Ureter (tissue), 1 donor: ENCODE measurements around the gene DNAJB11. TPM values are rescaled to one million over a fixed set of nuclear protein-coding genes. Genes with fewer than 3 reads are reported as not detected.
"Not testable (repeated sequence)": the region's sequence is repeated elsewhere in the genome, so short reads cannot be mapped to it uniquely, and the experiment has no call there.

Source experiments
- DNase-seq: peaks from one replicate; pipeline ENCODE4 v3.0.0-alpha.2; 2020; ENCODE audit warnings: low spot score
- total RNA-seq: library from RNA; stranded (reverse); gene quantifications from one replicate; pipeline ENCODE4 v1.2.4, GENCODE V29; 2023
- donor health status: DM: yes; HTN: yes; CAD: no.

DNAJB11 gene
- 30.0 TPM for total RNA-seq

DNA sequence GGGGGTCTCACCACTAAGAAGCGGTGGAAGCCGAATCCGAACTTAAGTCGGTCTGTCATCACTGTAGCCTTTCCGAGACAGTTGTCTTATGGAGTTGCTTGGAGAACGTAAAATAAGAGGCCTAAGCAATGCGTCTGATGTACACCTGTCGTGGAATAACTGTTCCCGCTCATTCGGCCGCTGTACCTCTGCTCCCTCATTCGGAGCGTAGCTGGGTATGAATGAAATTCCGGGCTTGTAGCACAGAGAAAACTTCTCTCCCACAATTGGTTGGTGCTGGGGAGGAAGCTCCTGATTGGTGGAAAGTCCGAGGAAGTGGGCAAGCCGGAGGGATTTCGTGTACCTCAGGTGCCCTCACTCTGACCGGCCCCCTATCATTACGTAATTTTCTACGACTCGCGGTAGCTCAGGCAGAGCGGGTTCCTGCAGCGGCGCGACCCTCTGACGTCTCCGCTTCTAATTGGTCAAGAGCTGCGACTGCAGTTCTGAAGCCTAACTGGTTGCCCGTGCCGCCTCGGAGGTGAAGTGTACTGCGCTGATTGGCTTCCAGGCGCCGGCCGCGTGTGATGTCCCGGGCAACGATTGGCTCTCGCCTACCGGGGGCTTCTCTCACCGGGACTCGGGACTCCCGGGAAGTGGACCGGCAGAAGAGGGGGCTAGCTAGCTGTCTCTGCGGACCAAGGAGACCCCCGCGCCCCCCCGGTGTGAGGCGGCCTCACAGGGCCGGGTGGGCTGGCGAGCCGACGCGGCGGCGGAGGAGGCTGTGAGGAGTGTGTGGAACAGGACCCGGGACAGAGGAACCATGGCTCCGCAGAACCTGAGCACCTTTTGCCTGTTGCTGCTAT, at the start of gene DNAJB11:
TSS of gene DNAJB11 (plus strand) at position 625 of the 845 bp plus-strand sequence. CDS start at position 803, 178 bp downstream.
- DNase-seq, result peak; percentile 99

DNA sequence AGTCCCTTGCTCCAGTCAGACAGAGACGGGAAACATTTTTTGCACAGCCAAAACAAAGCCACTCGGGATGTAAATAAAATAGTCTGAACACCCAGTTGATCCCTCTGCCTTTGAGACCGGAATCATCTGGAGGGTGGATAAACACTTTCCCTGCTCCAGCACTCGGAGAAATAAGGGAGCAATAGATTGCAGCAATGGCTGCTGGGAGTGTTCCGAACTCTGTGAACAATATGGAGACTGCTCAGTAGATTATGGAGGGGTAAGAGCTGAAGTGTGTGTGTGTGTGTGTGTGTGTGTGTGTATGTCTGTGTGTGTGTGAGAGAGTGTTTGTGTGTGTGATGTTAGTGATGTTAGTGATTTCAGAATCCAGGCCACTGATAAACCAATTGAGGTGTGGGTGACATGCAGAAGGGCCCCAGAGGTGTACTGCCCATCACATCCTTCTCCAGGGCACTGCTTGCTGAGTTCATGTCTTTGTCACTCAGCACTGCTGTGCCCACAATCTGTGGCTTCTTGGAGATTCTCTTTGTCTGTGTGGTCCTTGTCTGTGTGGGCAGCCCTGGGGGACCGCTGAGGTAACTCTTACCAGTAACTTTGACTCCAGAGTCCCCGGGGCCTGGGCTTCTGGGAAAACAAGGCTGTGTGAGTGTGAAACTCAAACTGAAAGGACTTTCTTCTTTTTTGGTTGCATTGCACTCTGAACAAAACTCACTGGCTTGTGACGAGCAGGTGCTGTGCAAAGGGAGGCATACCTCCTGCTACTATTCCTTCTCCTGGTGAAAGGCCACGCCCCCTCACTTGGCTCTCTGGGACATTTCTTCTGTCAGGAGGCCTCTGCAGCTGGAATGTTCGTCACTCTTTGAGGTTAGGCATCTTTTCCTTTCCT, 49.3 kb upstream of the DNAJB11 start:
- no peak for DNase-seq

DNA sequence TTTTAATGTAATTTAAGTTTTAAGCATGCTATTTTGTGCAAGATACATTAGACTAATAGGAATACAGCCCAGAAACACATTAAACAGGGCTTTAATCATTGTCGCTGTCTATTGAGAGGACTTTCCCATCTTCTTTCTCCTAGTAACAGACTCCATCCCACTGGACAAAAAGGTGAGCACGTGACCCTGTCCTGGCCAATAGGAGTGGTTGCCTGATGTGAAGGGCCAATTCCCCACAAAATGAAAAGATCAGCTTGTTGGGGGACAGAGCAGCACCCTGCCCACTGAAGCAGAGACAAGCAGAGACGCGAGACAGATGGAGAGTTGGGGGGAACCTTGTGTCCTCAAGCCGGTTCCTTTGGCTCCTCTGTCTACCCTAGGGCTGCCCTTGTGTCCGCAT, 47.5 kb upstream of the DNAJB11 start:
- no peak for DNase-seq

DNA sequence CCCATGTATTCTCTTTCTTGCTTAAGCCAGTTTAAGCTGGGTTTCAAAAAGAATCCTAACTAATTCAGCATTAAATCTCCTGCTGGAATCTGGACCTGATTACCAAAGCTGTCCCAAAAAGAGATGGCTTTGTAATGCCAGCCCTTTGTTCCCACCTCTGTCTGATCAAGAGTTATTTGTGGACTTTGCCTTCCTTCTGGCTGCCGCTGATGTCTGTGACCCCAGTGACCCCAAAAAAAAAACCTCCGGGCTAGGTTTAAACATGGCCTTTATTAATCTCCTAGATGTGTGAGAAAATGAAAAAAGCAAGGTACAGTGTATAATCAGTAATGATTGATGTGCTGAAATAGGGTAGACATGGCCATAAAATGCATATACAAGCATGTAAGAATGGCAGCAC, 47.1 kb upstream of the DNAJB11 start:
- DNase-seq, result no peak

DNA sequence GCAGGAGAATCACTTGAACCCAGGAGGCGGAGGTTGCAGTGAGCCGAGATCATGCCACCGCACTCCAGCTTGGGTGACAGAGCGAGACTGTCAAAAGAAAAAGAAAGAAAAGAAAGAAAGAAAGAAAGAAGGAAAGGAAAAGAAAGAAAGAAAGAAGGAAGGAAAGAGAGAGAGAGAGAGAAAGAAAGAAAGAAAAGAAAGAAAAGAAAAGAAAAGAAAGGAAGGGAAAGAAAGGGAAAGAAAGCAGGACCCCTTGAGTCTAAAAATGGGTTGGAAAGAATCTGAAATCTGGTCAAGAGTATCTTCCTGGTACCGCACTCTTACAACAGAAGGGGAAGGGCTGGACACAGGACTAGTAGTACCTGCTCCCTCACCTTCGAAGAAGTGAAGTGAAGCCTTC, 45.9 kb upstream of the DNAJB11 start:
- DNase-seq, result no peak

DNA sequence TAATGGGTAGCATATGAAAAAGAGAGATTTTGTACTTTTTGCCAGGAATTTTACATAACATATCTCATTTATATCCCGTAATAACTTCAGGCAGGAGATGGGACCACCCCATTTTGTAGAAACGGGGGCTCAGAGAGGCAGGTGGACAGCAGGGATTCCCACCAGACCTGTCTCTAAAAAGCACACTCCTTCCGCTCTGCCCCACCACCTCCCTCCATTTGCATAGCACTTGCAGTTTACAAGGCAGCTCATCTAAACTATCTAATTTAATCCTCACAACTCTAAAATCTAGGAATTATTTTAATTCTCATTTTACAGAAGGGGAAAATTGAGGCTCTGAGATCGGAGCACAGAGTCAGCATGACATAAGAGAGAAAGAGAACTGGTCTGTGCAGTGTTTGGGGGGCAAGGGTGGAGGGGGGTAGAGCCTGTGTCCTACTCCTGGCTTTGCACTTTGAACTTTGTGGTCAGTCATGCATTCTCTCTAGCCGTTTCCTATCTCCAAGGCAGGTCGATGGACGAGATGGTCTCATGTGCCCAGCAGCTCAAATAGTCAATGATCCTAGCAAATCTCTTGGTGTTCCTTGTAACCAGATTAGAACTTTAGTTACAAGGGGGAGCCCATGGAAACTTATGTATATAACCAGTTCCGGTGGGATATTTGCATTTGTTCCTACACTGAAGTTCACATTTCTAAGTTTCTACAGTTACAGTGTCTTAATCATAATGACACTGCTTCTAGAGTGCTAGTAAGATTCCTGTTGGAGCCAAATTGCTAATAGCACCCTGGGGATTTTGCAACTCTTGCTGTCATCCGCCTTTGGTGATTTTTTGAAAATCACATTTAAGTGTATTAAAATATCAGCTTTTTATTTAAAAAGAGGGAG, 44.9 kb upstream of the DNAJB11 start:
- no peak for DNase-seq

DNA sequence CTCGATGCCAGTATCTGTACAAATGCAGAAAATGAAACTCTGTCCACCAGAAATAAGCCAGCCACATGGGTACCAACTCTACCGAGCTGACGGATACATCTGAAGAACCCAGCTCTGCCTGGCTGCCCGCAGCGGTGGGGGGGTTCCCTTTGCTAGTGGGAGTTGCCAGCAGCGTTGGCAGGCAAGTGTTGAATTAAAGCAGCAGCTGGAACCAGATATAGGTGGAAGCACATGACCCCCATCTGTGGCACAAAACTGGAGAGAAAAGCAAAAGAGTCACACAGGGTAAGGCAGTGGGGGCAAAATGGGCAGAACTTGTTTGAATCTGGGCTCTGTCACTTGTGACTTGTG, 44.3 kb upstream of the DNAJB11 start:
- no peak for DNase-seq

DNA sequence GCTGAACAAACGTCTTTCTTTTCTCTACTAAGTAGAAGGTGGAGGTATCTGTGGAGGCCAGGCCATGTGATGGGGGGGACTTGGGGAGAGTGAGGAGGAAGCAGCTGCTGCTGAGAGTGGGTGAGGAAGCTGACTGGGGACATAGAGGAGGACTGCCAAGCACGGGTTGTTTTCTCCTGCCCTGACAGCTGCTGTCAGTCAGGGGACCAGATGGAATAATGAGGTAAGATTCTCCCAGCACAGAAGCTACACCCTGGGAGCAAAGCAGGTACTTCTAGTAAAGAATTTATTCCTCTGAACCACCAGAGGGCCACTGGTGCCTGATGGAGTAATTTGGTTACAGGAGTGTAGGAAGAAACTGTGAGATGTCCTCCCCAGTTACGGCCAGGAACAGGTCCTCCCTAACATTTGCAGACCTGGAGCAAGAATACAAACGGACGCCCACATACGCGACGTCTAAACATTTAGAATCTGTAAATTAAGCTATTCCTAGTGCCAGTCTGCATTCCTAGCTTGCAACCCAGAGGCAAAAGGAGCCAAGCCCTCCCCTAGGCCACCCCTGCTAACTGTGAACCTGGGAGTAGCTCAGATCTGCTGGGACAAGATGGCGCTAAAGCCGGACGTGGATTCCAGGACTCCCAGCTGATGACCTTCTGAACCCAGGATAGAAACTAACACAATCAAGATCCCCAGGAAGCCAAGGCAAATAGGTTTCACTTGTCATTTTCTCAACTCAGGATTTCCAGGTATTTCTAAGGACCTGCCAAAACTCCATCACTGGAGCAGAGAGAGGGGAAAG, 41.1 kb upstream of the DNAJB11 start:
- no peak for DNase-seq

DNA sequence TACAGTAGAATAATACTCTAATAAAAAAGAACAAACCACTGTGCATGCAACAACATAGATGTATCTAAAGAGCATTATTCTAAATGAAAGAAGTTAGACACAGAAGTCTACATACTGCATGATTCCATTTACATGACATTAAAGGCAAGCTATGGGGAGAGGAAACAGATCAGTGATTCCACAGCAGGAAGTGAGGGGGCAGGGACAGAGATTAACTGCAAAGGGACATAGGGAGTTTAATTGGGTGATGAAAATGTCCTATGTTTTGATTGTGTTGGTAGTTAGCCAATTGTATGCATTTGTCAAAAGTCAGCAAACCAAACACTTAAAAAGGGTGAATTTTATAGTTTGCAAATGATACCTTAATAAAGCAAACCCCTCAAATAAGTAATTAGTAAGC, 40.1 kb upstream of the DNAJB11 start:
- no peak for DNase-seq

DNA sequence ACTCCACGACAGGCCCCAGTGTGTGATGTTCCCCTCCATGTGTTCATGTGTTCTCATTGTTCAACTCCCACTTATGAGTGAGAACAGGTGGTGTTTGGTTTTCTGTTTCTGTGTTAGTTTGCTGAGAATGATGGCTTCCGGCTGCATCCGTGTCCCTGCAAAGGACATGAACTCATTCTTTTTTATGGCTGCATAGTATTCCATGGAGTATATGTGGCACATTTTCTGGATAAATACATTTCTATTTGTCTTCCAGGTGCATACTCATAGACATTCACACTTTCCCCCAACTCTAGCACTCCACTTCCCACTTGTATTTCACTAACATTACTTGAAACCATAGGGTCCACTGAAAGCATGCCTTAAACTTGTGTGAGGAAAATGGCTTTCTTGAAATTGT, 38.8 kb upstream of the DNAJB11 start:
- DNase-seq, result not testable (repeated sequence)

DNA sequence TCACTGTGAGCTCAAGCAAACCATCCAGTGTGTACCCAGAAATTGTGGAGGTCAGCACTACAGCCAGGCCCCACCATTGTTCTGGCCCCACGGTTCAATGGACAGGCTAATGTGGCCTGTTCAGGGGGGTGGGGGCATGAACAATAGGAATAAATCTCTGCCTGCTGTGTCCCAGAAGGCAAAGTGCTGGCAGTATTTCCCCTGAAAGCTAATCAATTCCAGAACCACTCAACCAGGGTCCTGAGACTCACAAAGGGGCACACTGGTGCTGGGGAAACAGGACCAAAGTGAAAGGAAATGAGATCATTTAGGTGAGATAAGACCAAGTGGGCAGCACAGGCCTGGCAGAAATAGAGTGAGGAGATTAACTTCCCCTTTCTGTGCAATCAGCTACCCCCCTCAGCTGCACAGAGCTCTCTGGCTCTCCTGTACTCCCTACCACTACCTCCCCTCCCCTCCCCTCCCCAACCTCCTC, 37.9 kb upstream of the DNAJB11 start:
- no peak for DNase-seq

DNA sequence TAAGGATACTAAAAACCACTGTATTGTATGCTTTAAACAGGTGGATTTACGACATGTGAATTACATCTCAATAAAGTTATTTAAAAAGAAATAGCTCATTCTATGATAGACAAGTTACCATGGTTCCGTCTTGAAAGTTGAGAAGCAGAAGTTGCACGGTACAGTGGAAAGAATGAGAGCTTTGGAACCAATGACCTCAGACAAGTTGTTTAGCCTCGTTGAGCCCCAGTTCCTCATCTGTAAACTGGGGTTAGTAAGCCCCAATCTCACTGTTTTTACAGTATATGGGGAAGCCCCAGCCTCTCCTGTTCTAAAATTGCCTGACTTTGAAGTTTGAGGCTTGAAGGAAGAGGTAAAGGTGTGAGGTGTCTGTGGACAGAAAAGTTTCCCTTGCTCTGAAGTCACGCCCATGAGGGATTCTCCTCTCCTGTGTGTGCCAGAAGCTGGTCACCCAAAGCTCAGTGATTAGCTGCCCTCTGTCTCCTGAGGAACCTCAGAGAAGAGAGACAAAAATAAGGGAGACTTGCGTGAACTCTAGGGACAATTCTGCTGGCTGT, 36.3 kb upstream of the DNAJB11 start:
- DNase-seq, result no peak

DNA sequence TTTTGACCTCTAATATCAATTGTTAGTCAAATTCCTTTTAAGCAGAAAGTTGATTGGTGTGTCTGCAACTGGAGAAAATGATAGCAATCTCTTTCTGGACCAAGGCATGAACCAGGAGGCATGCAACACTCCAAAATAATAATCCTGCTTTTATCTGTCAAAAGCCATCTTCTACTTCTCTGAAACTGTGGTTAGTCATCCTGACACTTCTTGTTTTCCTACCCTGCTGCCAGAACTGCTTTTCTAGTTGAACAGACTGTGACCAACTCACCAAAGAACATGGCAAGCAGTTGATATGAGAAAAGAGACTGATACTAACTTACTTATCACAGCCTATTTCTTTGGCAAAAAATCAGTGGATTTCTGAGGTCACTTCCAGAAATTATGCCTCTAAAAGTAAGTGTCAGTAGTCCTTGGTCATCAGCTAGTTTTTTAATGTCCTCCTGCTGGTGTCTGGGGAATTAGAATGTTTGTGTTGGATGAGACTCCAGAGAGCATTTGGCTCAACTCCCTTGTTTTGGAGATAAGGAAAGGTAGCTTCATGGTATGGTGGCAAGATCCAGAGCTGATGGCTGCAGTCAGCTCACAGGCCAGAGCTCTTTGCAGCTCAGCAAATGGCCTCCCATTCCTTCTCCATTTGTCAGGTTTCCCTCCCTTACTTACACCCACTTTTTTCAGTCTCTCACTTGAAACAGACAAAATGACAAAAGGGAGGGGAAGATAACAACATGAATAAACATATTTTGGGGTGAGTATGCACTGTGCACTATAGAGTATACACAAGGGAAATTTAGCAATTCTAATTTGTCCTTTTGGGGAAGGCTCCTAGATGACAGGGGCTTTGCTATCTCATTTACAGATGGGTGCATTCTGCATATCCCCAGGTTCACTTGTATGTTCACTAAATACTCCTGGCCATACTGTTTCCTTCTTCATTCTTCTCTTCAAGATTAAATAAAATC, 33.4 kb upstream of the DNAJB11 start:
- DNase-seq, result no peak

DNA sequence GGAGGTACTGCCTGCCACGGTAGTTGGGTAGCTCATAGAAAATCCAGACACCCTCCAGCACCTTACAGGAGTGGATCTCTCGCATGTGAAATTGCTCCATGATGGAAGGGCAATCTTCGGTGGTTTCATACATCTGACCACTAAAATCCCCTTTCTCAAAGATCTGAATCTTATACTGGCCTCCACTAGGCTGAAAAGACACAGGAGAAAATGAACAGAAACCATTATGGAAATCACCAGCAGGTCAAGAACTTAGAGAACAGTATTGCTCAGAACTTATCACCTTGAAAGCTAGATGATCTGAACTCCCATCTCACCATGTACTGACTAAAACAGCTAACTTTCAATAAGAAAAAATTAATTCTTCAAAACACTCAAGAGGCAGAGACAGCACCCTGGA, 31.7 kb upstream of the DNAJB11 start:
- no peak for DNase-seq

DNA sequence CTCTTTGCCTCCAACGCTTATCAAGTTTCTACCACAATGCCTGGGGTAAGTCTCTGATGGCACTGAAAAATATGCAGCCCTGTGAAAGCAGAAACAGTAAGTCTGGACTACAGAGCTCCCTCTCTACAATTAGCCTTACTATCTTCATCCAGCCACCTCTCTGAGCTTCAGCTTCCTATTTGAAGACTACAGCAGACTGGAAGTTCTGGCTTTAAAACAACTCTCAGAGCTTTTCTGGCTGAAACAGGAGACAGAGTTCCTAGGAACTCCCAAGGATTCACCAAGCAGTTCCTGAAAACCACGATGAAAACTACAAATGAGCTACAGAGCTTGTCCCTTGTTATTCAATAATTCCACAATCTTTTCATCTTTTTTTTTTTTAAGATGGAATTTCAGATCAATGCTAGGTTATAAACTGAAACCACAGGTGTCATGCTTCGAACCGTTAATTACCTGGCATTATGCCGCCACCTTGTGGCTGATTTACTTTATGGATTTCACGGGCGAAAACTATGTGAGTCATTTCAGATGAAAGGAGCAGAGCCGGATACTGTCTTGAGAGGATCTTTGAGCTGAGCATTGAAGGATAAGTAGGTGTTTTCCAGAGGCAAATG, 30.2 kb upstream of the DNAJB11 start:
- DNase-seq, result peak; percentile 79

DNA sequence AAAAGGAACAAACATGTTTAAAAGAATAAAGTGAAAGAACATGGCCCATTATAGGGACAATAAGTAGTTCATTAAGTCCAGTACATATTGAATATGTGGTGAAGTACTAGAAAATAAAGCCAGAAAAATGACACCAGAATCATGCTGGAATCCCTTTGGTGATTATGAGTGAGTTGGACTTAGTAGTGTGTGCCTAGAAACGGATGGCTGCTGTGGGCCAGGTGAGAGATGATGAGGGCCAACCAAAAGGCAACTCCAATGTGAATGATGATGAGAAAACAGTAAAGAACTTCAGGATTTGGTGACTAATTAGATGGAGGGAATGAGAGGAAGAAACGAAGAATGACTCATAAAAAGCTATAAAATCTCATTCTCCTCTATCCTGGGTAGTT, 29.7 kb upstream of the DNAJB11 start:
- DNase-seq, result no peak

DNA sequence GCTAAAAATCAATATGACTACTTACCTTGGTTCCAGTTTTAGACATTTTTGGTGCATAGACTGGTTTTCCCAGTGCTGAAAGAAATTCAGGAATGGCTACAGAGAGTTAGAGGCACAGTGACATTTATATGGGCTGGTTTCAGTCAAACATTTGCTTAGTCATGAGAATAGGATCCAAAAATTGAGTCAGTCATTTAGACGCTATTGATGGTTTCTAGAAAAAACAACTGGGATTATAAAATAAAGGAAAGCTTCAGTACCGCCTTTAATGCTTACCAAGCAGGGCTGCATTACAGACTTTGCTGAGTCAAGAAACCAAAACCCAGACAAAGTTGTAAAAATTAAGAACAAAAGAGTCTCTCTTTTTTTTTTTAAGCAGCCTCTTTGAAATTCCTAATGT, 26.2 kb upstream of the DNAJB11 start, which contains the start of gene CRYGS:
TSS of gene CRYGS (minus strand) at position 100 of the 400 bp plus-strand sequence. CDS start at position 46, 54 bp downstream.
- DNase-seq, result no peak

DNA sequence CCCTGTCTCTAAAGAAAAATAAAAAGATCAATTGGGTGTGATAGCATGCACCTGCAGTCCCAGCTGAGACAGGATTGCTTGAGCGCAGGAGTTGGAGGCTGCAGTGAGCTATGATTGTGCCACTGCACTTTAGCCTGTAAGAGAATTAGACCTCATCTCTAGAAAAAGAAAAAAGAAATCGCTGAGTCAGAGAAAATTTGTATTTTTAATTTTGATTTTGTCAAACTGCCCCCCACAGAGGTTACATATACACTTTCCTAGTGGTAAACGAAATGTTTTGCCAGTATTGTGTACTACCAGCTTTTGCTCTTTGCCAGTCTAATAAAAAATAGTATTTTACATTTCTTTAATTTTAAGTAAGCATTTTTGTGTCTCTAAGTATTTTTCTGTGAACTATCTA, 21.0 kb upstream of the DNAJB11 start:
- no peak for DNase-seq

DNA sequence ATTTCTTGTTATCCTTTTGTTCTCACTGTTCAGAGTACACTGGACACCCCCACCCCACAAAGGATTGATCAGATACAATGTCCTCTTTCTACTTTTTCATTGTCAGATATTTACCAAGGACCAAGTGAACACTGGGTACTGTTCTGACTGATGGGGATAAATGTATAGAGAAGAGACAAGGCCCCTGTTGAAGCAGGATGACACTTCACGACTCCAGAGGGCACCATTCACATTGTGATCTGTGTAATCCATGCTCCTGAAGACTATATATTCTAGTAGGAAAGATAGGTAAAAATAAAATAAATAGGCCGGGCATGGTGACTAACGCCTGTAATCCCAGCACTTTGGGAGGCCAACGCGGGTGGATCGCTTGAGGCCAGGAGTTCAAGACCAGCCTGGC, 19.1 kb upstream of the DNAJB11 start:
- no peak for DNase-seq
